ENCODE results near the gene RPL19.

DNA sequence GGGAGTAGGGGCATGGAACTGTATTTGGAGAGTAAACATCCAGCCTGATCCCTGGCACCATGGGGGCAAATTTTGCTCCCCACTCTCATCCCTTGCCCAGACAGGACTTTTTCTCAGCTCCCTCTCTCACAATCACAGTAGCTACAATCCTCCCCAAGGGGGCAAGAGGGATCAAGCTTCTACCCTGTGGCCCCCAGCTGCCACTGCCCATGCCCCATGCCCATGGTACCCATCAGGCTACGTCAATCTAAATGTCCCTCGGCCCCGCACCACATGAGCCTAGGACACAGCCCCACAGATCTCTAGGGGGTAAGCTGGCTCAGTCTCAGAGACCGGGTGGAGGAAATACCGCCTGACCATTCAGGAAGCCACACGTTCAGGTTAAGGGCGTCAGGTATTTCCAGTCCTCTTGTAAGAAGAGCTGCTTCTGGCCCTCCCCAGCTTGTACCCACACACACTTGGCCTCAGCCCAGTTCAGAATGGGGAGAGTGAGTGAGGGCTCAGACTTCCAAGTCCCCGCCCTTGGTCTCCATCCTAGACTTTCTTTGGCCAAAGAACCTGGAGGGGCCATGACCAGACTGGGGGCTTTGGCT is 4.4 kb upstream of the RPL19 start:
- TF ChIP-seq, protein P1, sequence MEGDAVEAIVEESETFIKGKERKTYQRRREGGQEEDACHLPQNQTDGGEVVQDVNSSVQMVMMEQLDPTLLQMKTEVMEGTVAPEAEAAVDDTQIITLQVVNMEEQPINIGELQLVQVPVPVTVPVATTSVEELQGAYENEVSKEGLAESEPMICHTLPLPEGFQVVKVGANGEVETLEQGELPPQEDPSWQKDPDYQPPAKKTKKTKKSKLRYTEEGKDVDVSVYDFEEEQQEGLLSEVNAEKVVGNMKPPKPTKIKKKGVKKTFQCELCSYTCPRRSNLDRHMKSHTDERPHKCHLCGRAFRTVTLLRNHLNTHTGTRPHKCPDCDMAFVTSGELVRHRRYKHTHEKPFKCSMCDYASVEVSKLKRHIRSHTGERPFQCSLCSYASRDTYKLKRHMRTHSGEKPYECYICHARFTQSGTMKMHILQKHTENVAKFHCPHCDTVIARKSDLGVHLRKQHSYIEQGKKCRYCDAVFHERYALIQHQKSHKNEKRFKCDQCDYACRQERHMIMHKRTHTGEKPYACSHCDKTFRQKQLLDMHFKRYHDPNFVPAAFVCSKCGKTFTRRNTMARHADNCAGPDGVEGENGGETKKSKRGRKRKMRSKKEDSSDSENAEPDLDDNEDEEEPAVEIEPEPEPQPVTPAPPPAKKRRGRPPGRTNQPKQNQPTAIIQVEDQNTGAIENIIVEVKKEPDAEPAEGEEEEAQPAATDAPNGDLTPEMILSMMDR (IDR thresholded peaks at IDR 0.05): no peak
- peak in 1 of 4 donors; percentile 49 for TF ChIP-seq POLR2A (IDR thresholded peaks at IDR 0.05)
